ENCODE data around the gene ARMC8. TPM values are rescaled to one million over a fixed set of nuclear protein-coding genes. Genes with fewer than 3 reads are reported as not detected.

ARMC8 gene
- polyA plus RNA-seq, 1 donor from 2014 or later = 90.6 TPM

GRCh38 chr3:138338811-138339210 lies 151.7 kb downstream of the ARMC8 start:
- H2AFZ ChIP-seq (ENCODE audit: low read depth, low read length) = no peak overlapping the region

DNA sequence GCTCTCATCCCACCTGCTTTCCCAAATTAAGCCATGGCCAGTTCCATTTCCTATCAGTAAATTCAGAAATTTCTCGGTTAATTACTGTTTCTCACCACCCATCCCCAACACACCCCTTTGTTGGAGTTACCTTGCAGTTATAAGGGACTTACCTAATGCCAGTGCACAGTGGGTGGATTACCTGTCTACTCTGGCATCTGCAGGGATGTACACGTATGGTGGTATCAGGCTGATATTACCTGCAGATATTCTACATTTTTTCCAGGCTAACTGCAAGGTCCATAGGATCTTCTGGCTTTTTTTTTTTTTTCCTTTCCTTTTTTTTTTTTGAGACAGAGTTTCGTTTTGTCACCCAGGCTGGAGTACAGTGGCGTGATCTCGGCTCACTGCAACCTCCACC lies 153.4 kb downstream of the ARMC8 start:
- Histone ChIP-seq H3K9me2 (ENCODE audit: insufficient read depth, low read length) (no peaks in the 10 kb centered on the region), H2AFZ (ENCODE audit: low read depth, low read length) (no peak overlapping the region), H3K4me2 (ENCODE audit: low read length) (no peak overlapping the region), H3F3A (ENCODE audit: insufficient read depth, low read length, poor library complexity, severe bottlenecking) (no peaks in the 10 kb centered on the region), H3K9me3 (ENCODE audit: low read length) (no peaks in the 10 kb centered on the region), H3K27ac (ENCODE audit: low read length) (no peak overlapping the region), H3K27me3 (ENCODE audit: insufficient read depth, low read depth, low read length) (no peaks in the 10 kb centered on the region), H3K4me3 (ENCODE audit: low read length) (no peak overlapping the region), H3K79me2 (replicated peaks; ENCODE audit: insufficient read depth, low read length) (no peaks in the 10 kb centered on the region), H3K9ac (ENCODE audit: low read length) (no peak overlapping the region), H4K20me1 (ENCODE audit: insufficient read depth) (no peaks in the 10 kb centered on the region), H3K36me3 (ENCODE audit: insufficient read depth, low read length) (no peaks in the 10 kb centered on the region)
- TF ChIP-seq MXI1 (conservative IDR thresholded peaks at IDR 0.05; ENCODE audit: poor library complexity, severe bottlenecking) (no peak), RAD21 (conservative IDR thresholded peaks at IDR 0.05) (no peak), EP300 (conservative IDR thresholded peaks at IDR 0.05; ENCODE audit: poor library complexity, severe bottlenecking) (no peak), EZH2 (IDR thresholded peaks at IDR 0.05; ENCODE audit: borderline replicate concordance, insufficient read depth, low read length, poor library complexity, severe bottlenecking) (no peak), TAF1 (IDR thresholded peaks at IDR 0.05; ENCODE audit: low read depth) (no peak), POLR2AphosphoS5 (IDR thresholded peaks at IDR 0.05) (no peak), SMC3 (conservative IDR thresholded peaks at IDR 0.05; ENCODE audit: poor library complexity) (no peak)
- TF ChIP-seq, protein P1, sequence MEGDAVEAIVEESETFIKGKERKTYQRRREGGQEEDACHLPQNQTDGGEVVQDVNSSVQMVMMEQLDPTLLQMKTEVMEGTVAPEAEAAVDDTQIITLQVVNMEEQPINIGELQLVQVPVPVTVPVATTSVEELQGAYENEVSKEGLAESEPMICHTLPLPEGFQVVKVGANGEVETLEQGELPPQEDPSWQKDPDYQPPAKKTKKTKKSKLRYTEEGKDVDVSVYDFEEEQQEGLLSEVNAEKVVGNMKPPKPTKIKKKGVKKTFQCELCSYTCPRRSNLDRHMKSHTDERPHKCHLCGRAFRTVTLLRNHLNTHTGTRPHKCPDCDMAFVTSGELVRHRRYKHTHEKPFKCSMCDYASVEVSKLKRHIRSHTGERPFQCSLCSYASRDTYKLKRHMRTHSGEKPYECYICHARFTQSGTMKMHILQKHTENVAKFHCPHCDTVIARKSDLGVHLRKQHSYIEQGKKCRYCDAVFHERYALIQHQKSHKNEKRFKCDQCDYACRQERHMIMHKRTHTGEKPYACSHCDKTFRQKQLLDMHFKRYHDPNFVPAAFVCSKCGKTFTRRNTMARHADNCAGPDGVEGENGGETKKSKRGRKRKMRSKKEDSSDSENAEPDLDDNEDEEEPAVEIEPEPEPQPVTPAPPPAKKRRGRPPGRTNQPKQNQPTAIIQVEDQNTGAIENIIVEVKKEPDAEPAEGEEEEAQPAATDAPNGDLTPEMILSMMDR (IDR thresholded peaks at IDR 0.05; ENCODE audit: poor library complexity, severe bottlenecking) = no peak
- TF ChIP-seq, protein P2, sequence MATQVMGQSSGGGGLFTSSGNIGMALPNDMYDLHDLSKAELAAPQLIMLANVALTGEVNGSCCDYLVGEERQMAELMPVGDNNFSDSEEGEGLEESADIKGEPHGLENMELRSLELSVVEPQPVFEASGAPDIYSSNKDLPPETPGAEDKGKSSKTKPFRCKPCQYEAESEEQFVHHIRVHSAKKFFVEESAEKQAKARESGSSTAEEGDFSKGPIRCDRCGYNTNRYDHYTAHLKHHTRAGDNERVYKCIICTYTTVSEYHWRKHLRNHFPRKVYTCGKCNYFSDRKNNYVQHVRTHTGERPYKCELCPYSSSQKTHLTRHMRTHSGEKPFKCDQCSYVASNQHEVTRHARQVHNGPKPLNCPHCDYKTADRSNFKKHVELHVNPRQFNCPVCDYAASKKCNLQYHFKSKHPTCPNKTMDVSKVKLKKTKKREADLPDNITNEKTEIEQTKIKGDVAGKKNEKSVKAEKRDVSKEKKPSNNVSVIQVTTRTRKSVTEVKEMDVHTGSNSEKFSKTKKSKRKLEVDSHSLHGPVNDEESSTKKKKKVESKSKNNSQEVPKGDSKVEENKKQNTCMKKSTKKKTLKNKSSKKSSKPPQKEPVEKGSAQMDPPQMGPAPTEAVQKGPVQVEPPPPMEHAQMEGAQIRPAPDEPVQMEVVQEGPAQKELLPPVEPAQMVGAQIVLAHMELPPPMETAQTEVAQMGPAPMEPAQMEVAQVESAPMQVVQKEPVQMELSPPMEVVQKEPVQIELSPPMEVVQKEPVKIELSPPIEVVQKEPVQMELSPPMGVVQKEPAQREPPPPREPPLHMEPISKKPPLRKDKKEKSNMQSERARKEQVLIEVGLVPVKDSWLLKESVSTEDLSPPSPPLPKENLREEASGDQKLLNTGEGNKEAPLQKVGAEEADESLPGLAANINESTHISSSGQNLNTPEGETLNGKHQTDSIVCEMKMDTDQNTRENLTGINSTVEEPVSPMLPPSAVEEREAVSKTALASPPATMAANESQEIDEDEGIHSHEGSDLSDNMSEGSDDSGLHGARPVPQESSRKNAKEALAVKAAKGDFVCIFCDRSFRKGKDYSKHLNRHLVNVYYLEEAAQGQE (IDR thresholded peaks at IDR 0.05; ENCODE audit: borderline replicate concordance) = no peak

More at GRCh38 chr3:138338811-138339210, 151.7 kb downstream of the ARMC8 start:
- H3K79me2 ChIP-seq (replicated peaks; ENCODE audit: insufficient read depth, low read length) = no peaks in the 10 kb centered on the region
- no peaks in the 10 kb centered on the region for H3K36me3 ChIP-seq (ENCODE audit: insufficient read depth, low read length)
- H3F3A ChIP-seq (ENCODE audit: insufficient read depth, low read length, poor library complexity, severe bottlenecking) = no peaks in the 10 kb centered on the region
- H3K9me3 ChIP-seq (ENCODE audit: low read length) = no peaks in the 10 kb centered on the region
- H3K9ac ChIP-seq (ENCODE audit: low read length) = no peak overlapping the region
- H4K20me1 ChIP-seq (ENCODE audit: insufficient read depth) = no peaks in the 10 kb centered on the region
- H3K27me3 ChIP-seq (ENCODE audit: insufficient read depth, low read depth, low read length) = no peaks in the 10 kb centered on the region
- no peak overlapping the region for H3K4me2 ChIP-seq (ENCODE audit: low read length)
- H3K27ac ChIP-seq (ENCODE audit: low read length) = no peak overlapping the region
- H3K4me3 ChIP-seq (ENCODE audit: low read length) = no peak overlapping the region
- H3K9me2 ChIP-seq (ENCODE audit: insufficient read depth, low read length) = no peaks in the 10 kb centered on the region
- TF ChIP-seq, protein P1 (IDR thresholded peaks at IDR 0.05; ENCODE audit: poor library complexity, severe bottlenecking) = no peak
- TF ChIP-seq, protein P2 (IDR thresholded peaks at IDR 0.05; ENCODE audit: borderline replicate concordance) = no peak
- no peak for TF ChIP-seq EZH2 (IDR thresholded peaks at IDR 0.05; ENCODE audit: borderline replicate concordance, insufficient read depth, low read length, poor library complexity, severe bottlenecking)
- no peak for TF ChIP-seq RAD21 (conservative IDR thresholded peaks at IDR 0.05)
- TF ChIP-seq SMC3 (conservative IDR thresholded peaks at IDR 0.05; ENCODE audit: poor library complexity) = no peak
- no peak for TF ChIP-seq EP300 (conservative IDR thresholded peaks at IDR 0.05; ENCODE audit: poor library complexity, severe bottlenecking)
